Right cardiac atrium (tissue), 5 donors: ENCODE results near the gene KIF2A. TPM values are rescaled to one million over a fixed set of nuclear protein-coding genes. Genes with fewer than 3 reads are reported as not detected.

ENCODE experiments used
- ATAC-seq, 2 donors: fragments of 200-7000 bp; cut with Tn5 transposase; one replicate each; pipeline versions ENCODE4 v1.8.0 to v1.9.1; 2020; ENCODE audit warnings: moderate library complexity in 2 of 2, mild to moderate bottlenecking in 1 of 2
- DNase-seq, 3 donors: peaks; one replicate each; pipeline ENCODE4 v3.0.0-alpha.2; 2020
- H3K27ac ChIP-seq: one replicate; pipeline ENCODE4 v1.5.1; 2013; ENCODE audit warnings: mild to moderate bottlenecking, low read length, control low read depth, moderate library complexity
- H3K27me3 ChIP-seq: one replicate; pipeline ENCODE4 v1.6.1; 2013; ENCODE audit not compliant: control insufficient read depth, insufficient read depth
- H3K4me1 ChIP-seq: one replicate; pipeline ENCODE4 v1.6.1; 2013; ENCODE audit warnings: low read length; ENCODE audit not compliant: control insufficient read depth, insufficient read depth
- H3K4me3 ChIP-seq: one replicate; pipeline ENCODE4 v1.5.1; 2013; ENCODE audit warnings: low read length, control low read depth
- H3K9me3 ChIP-seq: one replicate; pipeline ENCODE4 v1.6.1; 2013; ENCODE audit warnings: low read length; ENCODE audit not compliant: control insufficient read depth
- WGBS: extraction: QIAGEN DNeasy Blood & Tissue Kit; methylation state at CpG from one replicate; pipeline ENCODE4 v1.1.7; 2013; 5-methylcytosine and 5-hydroxymethylcytosine counted together
- intact Hi-C, 4 donors: fragments of 100-400 bp; cut with DNase I; formaldehyde crosslinking; loops; one replicate each; pipeline versions ENCODE4 v1.11.0 to v1.14.0; 2022 to 2023
- long read RNA-seq, 4 donors: library from polyadenylated mRNA; unstranded; transcript quantifications; one replicate each; pipeline ENCODE4 v2.0.0, GENCODE V29; 2020 to 2021
- polyA plus RNA-seq: library from polyadenylated mRNA; stranded (reverse); fragments of 200-250 nt; gene quantifications from one replicate; pipeline ENCODE4 v1.2.3, GENCODE V29; 2013
- total RNA-seq, 4 donors: library from RNA; stranded (reverse); fragmentation: NEBNext Ultra II Directional; extraction: Animal tissue kit (Norgen Biotek cat#: 25700); gene quantifications; one replicate each; pipeline ENCODE4 v1.2.1, GENCODE V29; 2021
- donor health status: healthy with polysubstance abuse.
- donor health status: DM: no; HTN: yes; CAD: no.
- donor health status: DM: no; HTN: no; CAD: no.
- donor health status: DM: no; HTN: yes; CAD: no; lungs with severe emphysema.
- donor health status: DM: yes; HTN: yes; CAD: no.

KIF2A gene
- total RNA-seq (10 to 100 TPM; 12.9 to 15.5 (median 14.7) TPM), polyA plus RNA-seq (2.7 TPM)
- long read RNA-seq, donor 1, transcript KIF2A-202 (20 exons, 2,539 nt) = major isoform, 6 of 13 reads
- long read RNA-seq, donor 1, partial matches to known transcripts = 2 of 13 reads
- long read RNA-seq, donor 1, other reads (novel, unspliced or antisense) = 5 of 13 reads
- long read RNA-seq, donor 2, partial matches to known transcripts = 0 of 4 reads
- long read RNA-seq, donor 2, other reads (novel, unspliced or antisense) = 2 of 4 reads
- long read RNA-seq, donor 3, partial matches to known transcripts = 4 of 13 reads
- long read RNA-seq, donor 3, other reads (novel, unspliced or antisense) = 6 of 13 reads
- long read RNA-seq, donor 4, partial matches to known transcripts = 0 of 4 reads
- long read RNA-seq, donor 4, other reads (novel, unspliced or antisense) = 3 of 4 reads

- Histone ChIP-seq H3K4me1 (peaks cover 3% of the 10 kb centered on the region), H3K4me3 (peak within 1 kb of the TSS; percentile 92), H3K9me3 (no peaks in the 10 kb centered on the region), H3K27ac (peak within 1 kb of the TSS; percentile 85), H3K27me3 (no peaks in the 10 kb centered on the region)
- DNase-seq (peak; percentile 92 to 97 (median 96)), ATAC-seq (peak; percentile 99 to 100)
- intact Hi-C loops = no loop called here
- WGBS = under 1% methylated on average over 66 of the region's 66 CpGs
These were observed at the start of gene KIF2A for GRCh38 chr5:62305715-62306322. KIF2A (plus strand) TSS chr5:62306206; CDS start chr5:62306473, 267 bp downstream.

GRCh38 chr5:62257020-62257367 lies 49.0 kb upstream of the KIF2A start:
- no peak for ATAC-seq
- Histone ChIP-seq H3K27me3 (no peaks in the 10 kb centered on the region), H3K4me3 (no peak overlapping the region), H3K27ac (no peak overlapping the region), H3K4me1 (no peaks in the 10 kb centered on the region), H3K9me3 (no peaks in the 10 kb centered on the region)
- no peak for DNase-seq
- intact Hi-C loops = no loop called here

DNA sequence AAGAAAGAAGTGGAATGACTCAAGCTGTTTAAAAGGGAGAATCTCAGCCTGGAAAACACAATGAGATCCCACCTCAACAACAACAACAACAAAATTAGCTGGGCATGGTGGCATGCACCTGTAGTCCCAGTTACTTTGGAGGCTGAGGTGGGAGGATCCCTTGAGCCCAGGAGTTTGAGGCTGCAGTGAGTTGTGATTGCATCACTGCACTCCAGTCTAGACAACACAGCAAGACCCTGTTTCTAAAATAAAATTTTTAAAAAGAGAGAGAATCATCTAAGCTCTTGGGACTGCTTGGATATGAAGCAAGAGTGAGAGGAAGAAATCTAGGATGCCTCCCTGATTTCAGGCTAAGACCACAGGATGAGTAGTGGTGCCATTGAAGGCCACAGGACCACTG lies 47.4 kb upstream of the KIF2A start:
- no peak overlapping the region for H3K4me3 ChIP-seq
- H3K9me3 ChIP-seq = no peaks in the 10 kb centered on the region
- ATAC-seq = no peak
- H3K4me1 ChIP-seq = no peaks in the 10 kb centered on the region
- intact Hi-C loops = no loop called here
- no peaks in the 10 kb centered on the region for H3K27me3 ChIP-seq
- DNase-seq = no peak
- H3K27ac ChIP-seq = no peak overlapping the region

- no peak overlapping the region for H3K27ac ChIP-seq
- no peaks in the 10 kb centered on the region for H3K9me3 ChIP-seq
- WGBS = 83% methylated on average over 2 of the region's 2 CpGs
- intact Hi-C loops = no loop called here
- H3K27me3 ChIP-seq = no peaks in the 10 kb centered on the region
- H3K4me3 ChIP-seq = no peak overlapping the region
- peak in 1 of 3 donors; percentile 22 for DNase-seq
- no peaks in the 10 kb centered on the region for H3K4me1 ChIP-seq
- ATAC-seq = peak in 1 of 2 donors; percentile 18
These were observed 46.2 kb upstream of the KIF2A start for GRCh38 chr5:62259699-62260250.

GRCh38 chr5:62260513-62260912 lies 45.5 kb upstream of the KIF2A start:
- DNase-seq = no peak
- H3K9me3 ChIP-seq = no peaks in the 10 kb centered on the region
- ATAC-seq = no peak
- WGBS = 60% methylated on average over 5 of the region's 5 CpGs
- no peaks in the 10 kb centered on the region for H3K4me1 ChIP-seq
- H3K27me3 ChIP-seq = no peaks in the 10 kb centered on the region
- no peak overlapping the region for H3K27ac ChIP-seq
- intact Hi-C loops = no loop called here
- H3K4me3 ChIP-seq = no peak overlapping the region

DNA sequence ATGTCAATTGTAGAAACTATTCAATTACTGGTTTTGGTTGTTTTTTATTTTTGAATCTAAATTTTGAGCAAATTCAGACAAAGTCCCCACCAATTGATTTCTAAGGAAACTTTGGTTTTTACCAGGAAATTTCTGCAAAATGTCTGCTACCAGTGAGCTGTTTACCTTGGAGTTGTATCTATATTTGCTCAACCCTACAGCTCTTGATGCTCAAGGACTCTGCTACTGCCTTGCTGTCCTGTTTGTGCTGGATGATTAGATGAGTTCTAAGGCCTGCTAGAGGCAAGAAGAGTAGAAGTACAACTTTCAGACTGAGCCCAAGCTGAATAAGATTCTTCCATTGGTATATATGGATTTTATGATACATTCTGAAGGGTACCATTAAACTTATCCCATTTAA lies 42.6 kb upstream of the KIF2A start:
- Histone ChIP-seq H3K27me3 (no peaks in the 10 kb centered on the region), H3K4me3 (no peak overlapping the region), H3K9me3 (no peaks in the 10 kb centered on the region), H3K4me1 (no peaks in the 10 kb centered on the region), H3K27ac (no peak overlapping the region)
- no peak for ATAC-seq
- no peak for DNase-seq
- intact Hi-C loops = no loop called here

- Histone ChIP-seq H3K27ac (no peak overlapping the region), H3K4me1 (no peaks in the 10 kb centered on the region), H3K27me3 (no peaks in the 10 kb centered on the region), H3K9me3 (no peaks in the 10 kb centered on the region), H3K4me3 (no peak overlapping the region)
- ATAC-seq (no peak), DNase-seq (no peak)
- intact Hi-C loops = no loop called here
These were observed 40.3 kb upstream of the KIF2A start for GRCh38 chr5:62265648-62266112.

DNA sequence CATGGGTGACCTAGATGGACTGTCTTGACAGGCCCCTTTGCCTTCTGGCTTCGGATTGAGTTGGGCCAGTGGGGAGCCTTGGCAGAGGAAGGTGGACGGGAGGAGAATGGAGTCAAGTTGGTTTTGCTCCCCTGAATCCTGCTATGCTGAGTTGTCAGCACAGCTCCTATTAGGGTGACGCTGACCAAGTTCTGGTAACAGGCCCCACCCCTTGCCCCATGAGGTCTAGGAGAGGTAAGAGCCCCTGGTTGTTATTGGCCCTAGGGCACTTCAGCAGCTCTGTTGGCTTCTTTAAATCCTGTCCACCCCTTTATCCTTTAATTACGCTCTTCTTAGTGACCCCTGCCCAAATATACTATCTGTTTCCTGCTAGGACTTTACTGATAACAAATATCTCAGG lies 39.4 kb upstream of the KIF2A start:
- no peaks in the 10 kb centered on the region for H3K9me3 ChIP-seq
- H3K27me3 ChIP-seq = no peaks in the 10 kb centered on the region
- 90% methylated on average over 4 of the region's 4 CpGs for WGBS
- intact Hi-C loops = no loop called here
- DNase-seq (no peak), ATAC-seq (no peak)
- no peak overlapping the region for H3K4me3 ChIP-seq
- no peaks in the 10 kb centered on the region for H3K4me1 ChIP-seq
- H3K27ac ChIP-seq = no peak overlapping the region

DNA sequence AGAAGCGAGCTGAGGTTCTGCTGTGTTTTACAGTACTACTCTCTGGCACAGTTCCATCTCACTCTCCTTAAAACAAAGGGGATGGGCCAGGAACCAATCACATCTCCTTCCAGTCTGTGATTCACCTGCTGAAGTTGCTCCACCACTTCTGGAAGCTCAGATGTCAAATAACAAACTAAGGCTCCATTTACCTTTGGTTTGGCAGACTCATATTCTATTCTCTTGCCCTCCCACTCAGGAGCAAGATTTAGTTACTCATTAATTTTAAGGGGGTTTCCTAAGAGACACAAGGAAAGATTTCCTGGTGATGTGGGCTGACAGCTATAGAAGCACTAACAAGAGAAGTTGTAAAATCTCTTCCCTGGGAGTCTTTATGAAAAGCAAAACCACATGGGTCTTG lies 37.8 kb upstream of the KIF2A start:
- ATAC-seq (no peak), DNase-seq (no peak)
- Histone ChIP-seq H3K27me3 (no peaks in the 10 kb centered on the region), H3K9me3 (no peaks in the 10 kb centered on the region), H3K27ac (no peak overlapping the region), H3K4me1 (no peaks in the 10 kb centered on the region), H3K4me3 (no peak overlapping the region)
- WGBS = 76% methylated on average over 1 of the region's 1 CpG
- intact Hi-C loops = no loop called here

- Histone ChIP-seq H3K4me1 (no peaks in the 10 kb centered on the region), H3K9me3 (no peaks in the 10 kb centered on the region), H3K27me3 (no peaks in the 10 kb centered on the region), H3K27ac (no peak overlapping the region), H3K4me3 (no peak overlapping the region)
- no peak for ATAC-seq
- no peak for DNase-seq
- intact Hi-C loops = no loop called here
- 77% methylated on average over 2 of the region's 2 CpGs for WGBS
These were observed 37.2 kb upstream of the KIF2A start for GRCh38 chr5:62268792-62269191.

- ATAC-seq (no peak), DNase-seq (no peak)
- Histone ChIP-seq H3K4me1 (no peaks in the 10 kb centered on the region), H3K27me3 (no peaks in the 10 kb centered on the region), H3K27ac (no peak overlapping the region), H3K4me3 (no peak overlapping the region), H3K9me3 (no peaks in the 10 kb centered on the region)
- intact Hi-C loops = no loop called here
- WGBS = 94% methylated on average over 1 of the region's 1 CpG
These were observed 34.6 kb upstream of the KIF2A start for GRCh38 chr5:62271370-62271769.
